ENCODE data around the gene PPIP5K2.

DNA sequence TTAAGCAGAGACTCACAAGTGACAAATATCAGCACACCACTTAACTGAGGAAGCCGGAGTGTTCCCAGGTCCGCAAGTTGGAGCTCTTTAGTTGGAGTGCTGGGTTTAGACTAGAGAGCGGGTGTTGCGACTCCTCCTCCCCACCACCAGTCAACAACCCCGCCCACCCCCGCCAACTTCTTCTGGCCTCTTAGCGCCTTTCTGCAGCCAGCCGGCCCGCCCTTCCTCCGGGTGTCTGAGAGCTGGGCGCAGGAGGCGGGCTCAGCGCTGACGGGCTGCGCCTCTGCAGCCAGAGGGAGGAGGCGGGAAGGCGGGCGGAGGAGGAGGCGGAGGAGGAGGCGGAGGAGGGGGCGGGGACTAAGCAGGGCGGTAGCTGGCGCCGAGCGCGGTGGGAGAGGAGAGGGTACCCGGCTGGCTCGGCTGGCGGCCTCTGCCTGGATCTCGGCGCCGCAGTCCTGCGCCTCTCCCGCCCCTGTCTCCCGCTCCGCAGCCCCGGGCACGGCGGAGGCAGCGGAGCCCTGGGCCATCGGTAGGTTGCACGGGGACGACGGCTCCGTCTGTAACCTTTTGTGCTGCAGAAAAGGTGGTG lies 138.4 kb downstream of the PPIP5K2 start, which contains the start of gene MACIR:
- TF ChIP-seq, protein P1, sequence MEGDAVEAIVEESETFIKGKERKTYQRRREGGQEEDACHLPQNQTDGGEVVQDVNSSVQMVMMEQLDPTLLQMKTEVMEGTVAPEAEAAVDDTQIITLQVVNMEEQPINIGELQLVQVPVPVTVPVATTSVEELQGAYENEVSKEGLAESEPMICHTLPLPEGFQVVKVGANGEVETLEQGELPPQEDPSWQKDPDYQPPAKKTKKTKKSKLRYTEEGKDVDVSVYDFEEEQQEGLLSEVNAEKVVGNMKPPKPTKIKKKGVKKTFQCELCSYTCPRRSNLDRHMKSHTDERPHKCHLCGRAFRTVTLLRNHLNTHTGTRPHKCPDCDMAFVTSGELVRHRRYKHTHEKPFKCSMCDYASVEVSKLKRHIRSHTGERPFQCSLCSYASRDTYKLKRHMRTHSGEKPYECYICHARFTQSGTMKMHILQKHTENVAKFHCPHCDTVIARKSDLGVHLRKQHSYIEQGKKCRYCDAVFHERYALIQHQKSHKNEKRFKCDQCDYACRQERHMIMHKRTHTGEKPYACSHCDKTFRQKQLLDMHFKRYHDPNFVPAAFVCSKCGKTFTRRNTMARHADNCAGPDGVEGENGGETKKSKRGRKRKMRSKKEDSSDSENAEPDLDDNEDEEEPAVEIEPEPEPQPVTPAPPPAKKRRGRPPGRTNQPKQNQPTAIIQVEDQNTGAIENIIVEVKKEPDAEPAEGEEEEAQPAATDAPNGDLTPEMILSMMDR (IDR thresholded peaks at IDR 0.05): no peak
- peak; percentile 66 for TF ChIP-seq POLR2A (IDR thresholded peaks at IDR 0.05)

Data from right lobe of liver (tissue), 4 donors.